G401.6 (cell line): ENCODE results near the gene CD109.
"Not testable (repeated sequence)": the region's sequence is repeated elsewhere in the genome, so short reads cannot be mapped to it uniquely, and the experiment has no call there.

Experiments
- FAIRE-seq: peaks from 2 replicates; lab custom pipeline; 2012; peaks lifted over from hg19 to GRCh38; lab: Jason Lieb, UNC

Gene CD109

GRCh38 chr6:73688351-73688750 is 7.7 kb upstream of the CD109 start:
- no peak for FAIRE-seq

- FAIRE-seq, result no peak
Observed at GRCh38 chr6:73690056-73690455, 5.9 kb upstream of the CD109 start.

GRCh38 chr6:73691512-73691911 is 4.5 kb upstream of the CD109 start:
- FAIRE-seq, result no peak

- FAIRE-seq, result no peak
Observed at GRCh38 chr6:73694711-73695411, 1.1 kb upstream of the CD109 start.

- no peak for FAIRE-seq
Observed at GRCh38 chr6:73696966-73697655, 1.1 kb downstream of the CD109 start.

- FAIRE-seq, result no peak
Observed at GRCh38 chr6:73699676-73700459, 3.9 kb downstream of the CD109 start.

GRCh38 chr6:73702444-73702843 is 6.4 kb downstream of the CD109 start:
- FAIRE-seq, result no peak

- FAIRE-seq, result no peak
Observed at GRCh38 chr6:73703466-73703865, 7.5 kb downstream of the CD109 start.

- FAIRE-seq, result no peak
Observed at GRCh38 chr6:73704260-73704659, 8.3 kb downstream of the CD109 start.

- FAIRE-seq, result no peak
Observed at GRCh38 chr6:73704798-73705197, 8.8 kb downstream of the CD109 start.

- FAIRE-seq, result no peak
Observed at GRCh38 chr6:73706971-73707370, 11.0 kb downstream of the CD109 start.

GRCh38 chr6:73710470-73710869 is 14.5 kb downstream of the CD109 start:
- FAIRE-seq, result no peak

GRCh38 chr6:73710948-73711347 is 14.9 kb downstream of the CD109 start:
- no peak for FAIRE-seq

GRCh38 chr6:73712535-73713173 is 16.7 kb downstream of the CD109 start:
- no peak for FAIRE-seq

- no peak for FAIRE-seq
Observed at GRCh38 chr6:73713426-73714147, 17.6 kb downstream of the CD109 start.

- not testable (repeated sequence) for FAIRE-seq
Observed at GRCh38 chr6:73715111-73715508, 19.1 kb downstream of the CD109 start.

GRCh38 chr6:73719046-73719445 is 23.0 kb downstream of the CD109 start:
- FAIRE-seq, result no peak

GRCh38 chr6:73722318-73723060 is 26.5 kb downstream of the CD109 start:
- no peak for FAIRE-seq

GRCh38 chr6:73723480-73723879 is 27.5 kb downstream of the CD109 start:
- FAIRE-seq, result not testable (repeated sequence)

GRCh38 chr6:73724389-73724788 is 28.4 kb downstream of the CD109 start:
- no peak for FAIRE-seq

GRCh38 chr6:73725192-73725591 is 29.2 kb downstream of the CD109 start:
- FAIRE-seq, result not testable (repeated sequence)
